Activated naive CD4-positive, alpha-beta T cell (primary cell): ENCODE measurements around the gene FGA.

ENCODE experiments used
- DNase-seq, 4 experiments: peaks; one replicate each; lab custom pipeline; 2025; lab: John Stamatoyannopoulos, UW

Gene FGA

GRCh38 chr4:154578919-154579318, 11.6 kb downstream of the FGA start:
- no peak for DNase-seq

GRCh38 chr4:154577324-154577723, 13.2 kb downstream of the FGA start:
- DNase-seq, result no peak

GRCh38 chr4:154574311-154574710, 16.2 kb downstream of the FGA start:
- no peak for DNase-seq

- DNase-seq, result no peak
Observed at GRCh38 chr4:154573190-154573870, 17.2 kb downstream of the FGA start.

GRCh38 chr4:154569584-154569983, 21.0 kb downstream of the FGA start:
- DNase-seq, result no peak

GRCh38 chr4:154569028-154569427, 21.5 kb downstream of the FGA start:
- no peak for DNase-seq

GRCh38 chr4:154566639-154567204, 23.8 kb downstream of the FGA start:
- DNase-seq, result no peak

- DNase-seq, result no peak
Observed at GRCh38 chr4:154565704-154566103, 24.8 kb downstream of the FGA start.

- no peak for DNase-seq
Observed at GRCh38 chr4:154564311-154564710, 26.2 kb downstream of the FGA start.

GRCh38 chr4:154562697-154563254, 27.8 kb downstream of the FGA start, which contains the start of gene FGB:
Gene FGB, plus strand, starts transcription at chr4:154563011. Its CDS starts 8 bp downstream, at chr4:154563019.
- no peak for DNase-seq

GRCh38 chr4:154560824-154561231, 29.7 kb downstream of the FGA start:
- DNase-seq, result no peak

- DNase-seq, result no peak
Observed at GRCh38 chr4:154560419-154560801, 30.1 kb downstream of the FGA start.

- DNase-seq, result no peak
Observed at GRCh38 chr4:154559494-154560418, 30.8 kb downstream of the FGA start.

- no peak for DNase-seq
Observed at GRCh38 chr4:154559141-154559493, 31.4 kb downstream of the FGA start.

- DNase-seq, result peak; percentile 3 to 47 (median 22)
Observed at GRCh38 chr4:154551872-154552686, 38.5 kb downstream of the FGA start.

- DNase-seq, result peak; percentile 86 to 95 (median 92)
Observed at GRCh38 chr4:154549894-154550790, 40.4 kb downstream of the FGA start, which contains the start of gene PLRG1. Gene PLRG1, minus strand, starts transcription at chr4:154550400. Its CDS starts 92 bp downstream, at chr4:154550308.

- DNase-seq, result no peak
Observed at GRCh38 chr4:154545689-154546088, 44.9 kb downstream of the FGA start.

GRCh38 chr4:154542271-154542879, 48.2 kb downstream of the FGA start:
- DNase-seq, result no peak
